GM12892 (cell line): ENCODE results near the gene LSR.

ENCODE experiments used
- DNase-seq: peaks from one replicate; pipeline ENCODE4 v3.0.0; 2011; ENCODE audit not compliant: insufficient read length
- FAIRE-seq: peaks from 2 replicates; lab custom pipeline; 2011; peaks lifted over from hg19 to GRCh38; lab: Jason Lieb, UNC
- POLR2A ChIP-seq: IDR thresholded peaks from 2 replicates; pipeline ENCODE4 v1.6.1; 2011; ENCODE audit warnings: low read depth, low read length, control low read depth
- POLR2AphosphoS5 ChIP-seq: IDR thresholded peaks from 2 replicates; pipeline ENCODE4 v1.6.1; 2011; ENCODE audit warnings: low read depth, low read length, control low read depth
- TAF1 ChIP-seq: IDR thresholded peaks from 2 replicates; pipeline ENCODE4 v1.6.1; 2011; ENCODE audit warnings: low read depth, mild to moderate bottlenecking, control low read depth, low read length, borderline replicate concordance

LSR gene

DNA sequence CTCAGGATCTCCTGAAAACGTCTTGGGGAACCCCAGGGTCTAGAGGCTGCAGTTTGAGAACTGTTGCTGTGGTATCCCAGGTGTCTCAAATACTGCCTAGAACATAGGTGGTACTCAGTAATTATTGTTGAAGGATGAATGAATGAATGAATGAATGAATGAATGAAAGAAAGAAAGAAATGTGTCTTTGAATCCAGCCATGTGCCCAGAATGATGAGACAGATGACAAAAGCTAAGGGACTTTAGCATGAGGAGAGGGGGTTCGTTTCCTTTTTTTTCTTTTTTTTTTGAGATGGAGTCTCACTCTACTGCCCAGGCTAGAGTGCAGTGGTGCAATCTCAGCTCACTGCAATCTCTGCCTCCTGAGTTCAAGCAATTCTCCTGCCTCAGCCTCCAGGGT is 7.8 kb downstream of the LSR start:
- DNase-seq (no peak), FAIRE-seq (no peak)
- no peak for TF ChIP-seq POLR2A
- TF ChIP-seq TAF1, result no peak
- no peak for TF ChIP-seq POLR2AphosphoS5

- FAIRE-seq, result no peak
- no peak for TF ChIP-seq POLR2AphosphoS5
These were observed 8.3 kb downstream of the LSR start for GRCh38 chr19:35257113-35257461.

GRCh38 chr19:35260694-35261304 is 12.0 kb downstream of the LSR start:
- DNase-seq (no peak), FAIRE-seq (no peak)
- TF ChIP-seq POLR2A (no peak), POLR2AphosphoS5 (no peak), TAF1 (no peak)

More at GRCh38 chr19:35257113-35257461, 8.3 kb downstream of the LSR start:
- DNase-seq, result no peak

DNA sequence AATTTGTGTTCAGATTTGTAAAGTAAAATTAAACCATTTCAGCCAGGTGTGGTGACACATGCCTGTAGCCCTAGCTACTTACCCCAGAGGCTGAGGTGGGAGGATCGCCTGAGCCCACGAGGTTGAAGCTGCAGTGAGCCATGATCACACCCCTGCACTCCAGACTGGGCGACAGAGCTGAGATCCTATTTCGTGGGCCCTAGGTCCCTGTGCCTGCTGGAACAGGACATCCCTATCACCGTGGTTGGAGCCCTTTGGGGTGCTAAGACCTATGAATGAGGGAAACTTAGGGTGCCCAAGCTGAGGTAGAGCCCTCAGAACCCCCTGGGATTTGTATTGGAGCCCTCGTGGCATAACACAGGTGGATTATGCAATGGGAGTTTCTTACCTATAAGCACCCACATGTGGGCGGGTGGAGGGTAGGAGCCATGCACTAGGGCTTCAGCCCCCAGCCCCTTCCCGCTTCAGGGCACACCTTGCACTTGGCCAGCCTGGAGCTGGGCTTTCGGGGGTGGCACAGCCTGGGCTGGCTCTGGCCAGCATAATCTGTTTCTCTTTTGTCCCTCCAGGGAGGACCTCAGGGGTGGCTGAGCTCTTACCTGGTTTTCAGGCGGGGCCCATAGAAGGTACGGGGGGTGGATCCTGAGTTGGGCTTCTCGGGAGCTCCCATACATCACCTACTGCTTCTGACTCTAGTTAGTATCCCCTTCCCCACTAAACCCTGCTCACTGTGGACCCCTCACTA is 12.7 kb downstream of the LSR start:
- no peak for DNase-seq
- TF ChIP-seq TAF1 (no peak), POLR2A (no peak), POLR2AphosphoS5 (peak; percentile 7; the same call in 1 of the 2 replicates)
- FAIRE-seq, result no peak

DNA sequence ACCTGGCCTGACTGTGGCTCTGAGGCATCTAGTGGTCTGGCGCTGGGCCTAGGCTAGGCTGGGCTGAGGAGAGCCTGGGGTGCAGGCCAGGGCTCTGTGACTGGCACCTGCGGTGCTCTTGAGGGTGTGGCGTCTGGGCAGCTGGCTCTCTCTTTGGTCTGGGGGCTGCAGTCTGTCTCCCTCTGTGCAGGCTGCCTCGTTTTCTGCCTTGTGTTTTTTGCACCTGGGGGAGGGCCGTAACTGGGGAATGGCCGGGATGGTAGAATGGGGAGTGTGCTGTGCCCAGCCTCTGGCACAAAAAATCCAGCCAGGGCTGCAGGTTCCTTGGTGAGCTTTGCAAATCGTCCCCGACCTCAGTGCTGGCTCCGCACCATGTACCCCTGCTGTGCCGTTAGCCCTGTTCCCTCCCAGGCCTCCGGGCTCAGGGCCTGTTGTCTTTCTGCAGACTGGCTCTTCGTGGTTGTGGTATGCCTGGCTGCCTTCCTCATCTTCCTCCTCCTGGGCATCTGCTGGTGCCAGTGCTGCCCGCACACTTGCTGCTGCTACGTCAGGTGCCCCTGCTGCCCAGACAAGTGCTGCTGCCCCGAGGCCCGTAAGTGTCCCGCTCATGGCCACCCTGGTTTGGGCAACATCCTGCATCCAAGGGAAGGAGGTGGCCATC is 13.4 kb downstream of the LSR start:
- no peak for DNase-seq

DNA sequence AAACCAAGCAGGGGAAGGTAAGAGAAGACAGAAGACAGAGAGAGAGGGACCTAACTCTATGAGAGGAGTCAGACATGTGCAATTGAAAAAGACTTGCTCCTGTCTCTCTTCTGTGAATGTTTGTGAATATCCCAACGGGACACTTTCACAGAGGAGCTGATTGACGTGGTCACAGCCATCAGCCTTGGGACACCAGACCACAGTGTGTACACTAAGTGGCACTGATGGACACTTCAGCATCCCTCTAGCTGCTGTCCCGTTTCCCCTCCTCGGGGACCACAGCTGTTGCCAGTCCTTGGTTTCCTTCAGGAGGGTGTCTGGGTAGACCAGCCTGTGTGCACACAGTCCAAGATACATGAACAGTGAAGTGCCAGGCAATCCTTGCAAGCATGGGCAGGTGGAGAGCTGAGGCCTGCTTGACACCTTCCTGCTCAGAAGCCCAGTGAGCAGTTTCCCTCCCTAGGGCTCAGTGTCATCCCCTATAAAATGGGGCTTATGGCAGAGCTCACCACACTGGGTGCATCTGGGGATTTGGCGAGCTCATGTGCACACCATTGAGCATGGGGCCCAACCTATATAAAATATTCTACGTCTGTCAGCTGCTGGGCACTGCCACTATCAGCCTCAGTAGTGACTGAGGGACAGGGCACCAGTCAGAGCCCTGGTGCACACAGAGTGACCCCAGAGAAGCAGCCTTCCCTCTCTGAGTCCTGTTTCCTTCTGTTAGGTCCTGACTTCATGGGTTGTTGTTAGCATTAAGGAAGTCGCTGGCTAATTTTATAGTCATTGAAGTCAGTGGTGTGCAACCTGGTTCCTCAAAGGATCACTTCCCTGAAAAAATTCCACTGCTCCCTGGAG is 15.7 kb downstream of the LSR start:
- TF ChIP-seq POLR2AphosphoS5, result no peak; the same call in 1 of the 2 replicates
- peak; percentile 49; the same call in 1 of the 2 replicates for TF ChIP-seq POLR2A
- DNase-seq, result no peak
- no peak for FAIRE-seq

More for the DNA sequence above, 13.4 kb downstream of the LSR start:
- TF ChIP-seq POLR2A (no peak), TAF1 (no peak), POLR2AphosphoS5 (no peak)
- FAIRE-seq, result no peak

- DNase-seq, result no peak
- FAIRE-seq, result no peak
- TF ChIP-seq POLR2AphosphoS5, result 0 out of 2 replicates have a peak, but pooled peaks have one; percentile 7
- TF ChIP-seq TAF1, result no peak
- TF ChIP-seq POLR2A, result no peak
These were observed 16.5 kb downstream of the LSR start for GRCh38 chr19:35265126-35265899.

GRCh38 chr19:35265900-35266519 is 17.2 kb downstream of the LSR start:
- FAIRE-seq, result no peak
- TF ChIP-seq POLR2A (no peak), TAF1 (no peak), POLR2AphosphoS5 (peak; percentile 7; the same call in 1 of the 2 replicates)
- no peak for DNase-seq

DNA sequence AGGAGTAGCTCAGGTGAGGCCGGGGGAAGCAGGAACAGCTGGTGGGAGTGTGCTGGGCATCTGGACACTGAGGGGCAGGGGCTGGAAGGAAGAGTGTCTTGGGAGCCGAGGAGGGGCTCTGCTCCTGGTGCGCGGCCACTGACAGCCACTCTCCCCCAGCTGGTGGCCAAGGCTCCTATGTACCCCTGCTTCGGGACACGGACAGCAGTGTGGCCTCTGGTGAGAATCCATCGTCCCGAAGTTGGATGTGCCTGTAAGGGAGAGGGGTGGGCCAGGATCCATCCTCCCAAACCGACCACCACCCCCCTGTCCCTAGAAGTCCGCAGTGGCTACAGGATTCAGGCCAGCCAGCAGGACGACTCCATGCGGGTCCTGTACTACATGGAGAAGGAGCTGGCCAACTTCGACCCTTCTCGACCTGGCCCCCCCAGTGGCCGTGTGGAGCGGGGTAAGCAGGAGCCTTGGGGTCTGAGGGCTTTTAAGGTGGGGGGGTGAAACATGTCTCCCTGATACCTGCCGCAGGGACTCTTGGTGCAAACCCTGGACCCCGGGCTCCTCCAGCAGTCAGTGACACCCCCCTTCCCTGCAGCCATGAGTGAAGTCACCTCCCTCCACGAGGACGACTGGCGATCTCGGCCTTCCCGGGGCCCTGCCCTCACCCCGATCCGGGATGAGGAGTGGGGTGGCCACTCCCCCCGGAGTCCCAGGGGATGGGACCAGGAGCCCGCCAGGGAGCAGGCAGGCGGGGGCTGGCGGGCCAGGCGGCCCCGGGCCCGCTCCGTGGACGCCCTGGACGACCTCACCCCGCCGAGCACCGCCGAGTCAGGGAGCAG is 17.9 kb downstream of the LSR start:
- DNase-seq (no peak), FAIRE-seq (no peak)
- TF ChIP-seq POLR2A (no peak; the same call in 1 of the 2 replicates), TAF1 (no peak), POLR2AphosphoS5 (no peak; the same call in 1 of the 2 replicates)

DNA sequence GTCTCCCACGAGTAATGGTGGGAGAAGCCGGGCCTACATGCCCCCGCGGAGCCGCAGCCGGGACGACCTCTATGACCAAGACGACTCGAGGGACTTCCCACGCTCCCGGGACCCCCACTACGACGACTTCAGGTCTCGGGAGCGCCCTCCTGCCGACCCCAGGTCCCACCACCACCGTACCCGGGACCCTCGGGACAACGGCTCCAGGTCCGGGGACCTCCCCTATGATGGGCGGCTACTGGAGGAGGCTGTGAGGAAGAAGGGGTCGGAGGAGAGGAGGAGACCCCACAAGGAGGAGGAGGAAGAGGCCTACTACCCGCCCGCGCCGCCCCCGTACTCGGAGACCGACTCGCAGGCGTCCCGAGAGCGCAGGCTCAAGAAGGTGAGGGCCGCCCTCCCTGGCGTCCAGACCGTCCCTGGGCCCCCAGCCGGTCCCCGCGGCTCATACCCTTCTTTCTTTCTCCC is 18.6 kb downstream of the LSR start:
- TF ChIP-seq TAF1, result no peak
- TF ChIP-seq POLR2A, result peak; percentile 42; the same call in 1 of the 2 replicates
- TF ChIP-seq POLR2AphosphoS5, result no peak; the same call in 1 of the 2 replicates
- DNase-seq (no peak), FAIRE-seq (peak; percentile 85)
